Activated naive CD8-positive, alpha-beta T cell treated with anti-CD3 and anti-CD28 coated beads for 36 hours (primary cell): ENCODE results near the gene EPHA10. TPM values are rescaled to one million over a fixed set of nuclear protein-coding genes. Genes with fewer than 3 reads are reported as not detected.

Source experiments
- DNase-seq: peaks from one replicate; pipeline ENCODE4 v3.0.0; 2021
- H3K27ac Mint-ChIP-seq: one replicate; pipeline ENCODE4 v1.8.0; 2022; ENCODE audit warnings: mild to moderate bottlenecking, moderate library complexity, mixed read lengths
- H3K27me3 Mint-ChIP-seq: one replicate; pipeline ENCODE4 v1.8.0; 2022; ENCODE audit warnings: mild to moderate bottlenecking, mixed read lengths
- H3K36me3 Mint-ChIP-seq: one replicate; pipeline ENCODE4 v1.8.0; 2021; ENCODE audit warnings: mild to moderate bottlenecking, mixed read lengths
- H3K4me1 Mint-ChIP-seq: one replicate; pipeline ENCODE4 v1.8.0; 2021; ENCODE audit warnings: mixed read lengths
- H3K4me3 Mint-ChIP-seq: one replicate; pipeline ENCODE4 v1.8.0; 2022; ENCODE audit warnings: mild to moderate bottlenecking, moderate library complexity, mixed read lengths
- H3K9me3 Mint-ChIP-seq: one replicate; pipeline ENCODE4 v1.8.0; 2022; ENCODE audit warnings: mixed read lengths
- total RNA-seq, 2 experiments: library from RNA; stranded (reverse); gene quantifications; one replicate each; pipeline ENCODE4 v1.2.3, GENCODE V29; 2021

The EPHA10 gene
- total RNA-seq, 2 experiments from 2014 or later = not detected

DNA sequence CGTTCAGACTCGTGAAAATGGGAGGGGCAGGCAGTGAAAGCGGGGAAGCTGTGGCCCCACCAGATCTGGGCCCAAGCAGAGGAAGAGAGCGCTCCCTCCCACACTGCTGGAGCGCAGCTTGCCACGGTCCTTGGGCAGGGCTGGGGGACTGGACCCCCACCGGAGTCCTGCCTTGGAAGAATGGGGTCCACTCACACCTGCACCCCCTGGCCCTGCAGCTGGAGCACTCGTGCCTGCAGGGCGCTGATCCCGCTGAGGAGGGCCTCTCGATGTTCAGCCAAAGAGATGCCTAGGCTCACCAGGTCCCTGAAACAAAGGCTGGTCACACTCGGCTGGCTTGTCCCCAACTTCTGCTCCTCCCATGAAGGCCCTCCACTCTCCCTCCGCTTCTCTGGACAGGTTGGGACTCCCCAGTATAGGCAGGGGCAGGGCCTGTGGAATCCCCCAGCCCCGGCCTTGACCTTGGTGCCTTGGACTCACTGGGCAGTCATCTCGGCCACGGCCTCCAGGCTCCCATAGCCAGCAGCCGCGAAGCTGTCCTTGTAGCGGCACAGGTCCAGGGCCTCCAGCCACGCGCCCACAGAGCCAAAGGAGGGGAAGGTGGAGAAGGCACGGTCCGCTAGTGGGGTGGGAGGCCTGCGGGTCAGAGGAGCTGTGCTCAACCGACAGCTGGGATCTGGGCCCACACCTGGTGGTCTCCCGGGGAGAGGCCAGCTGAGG lies 46.6 kb downstream of the EPHA10 start:
- Mint-ChIP-seq H3K27ac (no peak overlapping the region), H3K36me3 (no peaks in the 10 kb centered on the region), H3K27me3 (no peaks in the 10 kb centered on the region), H3K4me1 (no peaks in the 10 kb centered on the region), H3K4me3 (no peak overlapping the region), H3K9me3 (no peaks in the 10 kb centered on the region)
- DNase-seq = no peak

DNA sequence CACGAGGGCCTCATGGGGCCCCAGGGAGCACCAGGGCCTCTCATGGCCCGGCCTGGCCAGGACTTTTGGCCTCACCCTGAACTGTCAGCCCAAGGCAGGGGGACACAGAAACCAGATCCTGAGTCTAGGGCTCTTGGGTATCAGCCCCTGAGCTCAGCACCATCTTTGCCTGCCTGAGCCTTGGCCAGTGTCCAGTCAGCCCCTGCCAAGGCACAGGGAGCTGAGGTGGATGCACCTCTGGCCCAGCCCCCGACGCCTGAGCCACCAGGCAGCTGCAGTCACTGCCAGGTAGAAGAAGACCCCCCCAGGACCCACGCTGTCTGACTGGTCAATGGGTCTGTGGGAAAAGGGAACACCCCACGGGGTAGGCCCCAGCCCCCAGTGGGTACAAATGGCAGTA lies 47.3 kb downstream of the EPHA10 start:
- Mint-ChIP-seq H3K36me3 (no peaks in the 10 kb centered on the region), H3K9me3 (no peaks in the 10 kb centered on the region), H3K27me3 (no peaks in the 10 kb centered on the region), H3K27ac (no peak overlapping the region), H3K4me3 (no peak overlapping the region), H3K4me1 (no peaks in the 10 kb centered on the region)
- DNase-seq = no peak

GRCh38 chr1:37716321-37716720 lies 48.6 kb downstream of the EPHA10 start:
- H3K36me3 Mint-ChIP-seq = peaks cover 4% of the 10 kb centered on the region
- no peak overlapping the region for H3K27ac Mint-ChIP-seq
- H3K4me3 Mint-ChIP-seq = no peak overlapping the region
- H3K9me3 Mint-ChIP-seq = no peaks in the 10 kb centered on the region
- no peaks in the 10 kb centered on the region for H3K4me1 Mint-ChIP-seq
- DNase-seq = no peak
- H3K27me3 Mint-ChIP-seq = no peaks in the 10 kb centered on the region

DNA sequence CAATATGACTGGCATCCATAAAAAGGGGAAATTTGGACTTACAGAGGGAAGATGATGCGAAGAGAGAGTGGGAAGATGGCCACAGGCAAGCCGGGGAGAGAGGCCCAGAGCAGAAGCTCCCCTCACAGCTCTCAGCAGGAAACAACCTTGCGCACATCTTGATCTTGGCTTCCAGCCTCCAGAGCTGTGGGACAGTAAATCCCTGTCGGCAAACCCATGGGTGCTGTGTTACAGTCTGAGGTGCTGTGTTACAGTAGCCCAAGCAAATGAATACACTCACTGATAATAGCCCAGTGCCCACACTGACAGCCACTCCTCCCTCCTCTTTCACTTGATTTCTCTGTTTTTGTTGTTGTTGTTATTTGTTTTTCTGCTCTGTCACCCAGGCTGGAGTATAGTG lies 50.2 kb downstream of the EPHA10 start:
- peaks cover 5% of the 10 kb centered on the region for H3K36me3 Mint-ChIP-seq
- no peak overlapping the region for H3K4me3 Mint-ChIP-seq
- no peaks in the 10 kb centered on the region for H3K4me1 Mint-ChIP-seq
- DNase-seq = no peak
- no peak overlapping the region for H3K27ac Mint-ChIP-seq
- H3K9me3 Mint-ChIP-seq = no peaks in the 10 kb centered on the region
- H3K27me3 Mint-ChIP-seq = no peaks in the 10 kb centered on the region

- H3K4me3 Mint-ChIP-seq = no peak overlapping the region
- peaks cover 10% of the 10 kb centered on the region for H3K36me3 Mint-ChIP-seq
- H3K27ac Mint-ChIP-seq = no peak overlapping the region
- H3K9me3 Mint-ChIP-seq = no peaks in the 10 kb centered on the region
- H3K4me1 Mint-ChIP-seq = no peaks in the 10 kb centered on the region
- no peak for DNase-seq
- H3K27me3 Mint-ChIP-seq = no peaks in the 10 kb centered on the region
These were observed 50.7 kb downstream of the EPHA10 start for GRCh38 chr1:37714226-37714625.

- Mint-ChIP-seq H3K9me3 (no peaks in the 10 kb centered on the region), H3K27ac (no peak overlapping the region), H3K4me1 (no peaks in the 10 kb centered on the region), H3K27me3 (no peaks in the 10 kb centered on the region), H3K4me3 (no peak overlapping the region), H3K36me3 (peaks cover 35% of the 10 kb centered on the region)
- no peak for DNase-seq
These were observed 56.4 kb downstream of the EPHA10 start for GRCh38 chr1:37708471-37708870.

GRCh38 chr1:37705399-37705798 lies 59.5 kb downstream of the EPHA10 start:
- no peaks in the 10 kb centered on the region for H3K9me3 Mint-ChIP-seq
- no peaks in the 10 kb centered on the region for H3K4me1 Mint-ChIP-seq
- no peak for DNase-seq
- no peak overlapping the region for H3K4me3 Mint-ChIP-seq
- H3K27me3 Mint-ChIP-seq = no peaks in the 10 kb centered on the region
- H3K27ac Mint-ChIP-seq = no peak overlapping the region
- H3K36me3 Mint-ChIP-seq = peaks cover 48% of the 10 kb centered on the region

DNA sequence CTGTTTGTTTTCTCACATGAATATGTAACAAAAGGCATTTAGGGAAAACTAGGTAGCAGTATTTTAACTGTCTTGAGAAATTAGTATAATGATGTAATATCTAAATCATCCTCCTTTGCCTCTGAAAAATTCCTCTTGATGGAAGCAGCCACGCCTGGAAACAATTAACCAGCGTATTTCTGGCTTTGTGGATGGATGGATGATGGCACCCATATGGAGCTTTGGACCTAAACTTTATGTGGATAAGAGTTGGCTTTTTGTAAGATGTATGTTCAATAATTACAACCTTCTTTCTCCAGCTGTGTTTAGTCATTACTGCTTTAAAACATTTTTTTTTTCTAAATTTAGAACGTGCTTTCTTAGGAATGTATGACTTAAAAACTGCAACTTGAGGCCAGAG lies 60.0 kb downstream of the EPHA10 start:
- Mint-ChIP-seq H3K27ac (no peak overlapping the region), H3K4me3 (no peak overlapping the region), H3K27me3 (no peaks in the 10 kb centered on the region)

DNA sequence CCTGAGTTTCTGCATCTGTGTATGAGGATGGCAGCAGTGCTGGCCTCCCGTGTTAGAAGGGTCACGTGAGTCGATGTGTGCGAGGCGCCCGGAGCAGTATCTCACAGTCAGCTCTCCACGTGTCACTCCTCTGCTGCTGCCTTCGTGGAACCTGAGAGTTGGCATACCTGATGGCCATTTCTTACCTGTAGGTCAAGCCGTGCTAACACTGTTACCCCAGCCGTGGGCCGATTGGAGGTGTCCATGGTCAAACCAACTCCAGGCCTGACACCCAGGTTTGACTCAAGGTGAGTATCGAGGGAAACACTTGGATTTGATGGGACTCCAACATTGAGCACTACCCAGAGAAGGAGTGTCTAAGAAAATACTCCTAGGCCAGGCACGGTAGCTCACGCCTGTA lies 61.9 kb downstream of the EPHA10 start:
- peaks cover 47% of the 10 kb centered on the region for H3K36me3 Mint-ChIP-seq
- peaks cover 3% of the 10 kb centered on the region for H3K4me1 Mint-ChIP-seq
- H3K9me3 Mint-ChIP-seq = no peaks in the 10 kb centered on the region
- H3K27ac Mint-ChIP-seq = no peak overlapping the region
- no peak for DNase-seq
- H3K27me3 Mint-ChIP-seq = no peaks in the 10 kb centered on the region
- H3K4me3 Mint-ChIP-seq = no peak overlapping the region

More for the DNA sequence above, 60.0 kb downstream of the EPHA10 start:
- no peaks in the 10 kb centered on the region for H3K4me1 Mint-ChIP-seq
- no peaks in the 10 kb centered on the region for H3K9me3 Mint-ChIP-seq
- DNase-seq = no peak
- peaks cover 52% of the 10 kb centered on the region for H3K36me3 Mint-ChIP-seq

DNA sequence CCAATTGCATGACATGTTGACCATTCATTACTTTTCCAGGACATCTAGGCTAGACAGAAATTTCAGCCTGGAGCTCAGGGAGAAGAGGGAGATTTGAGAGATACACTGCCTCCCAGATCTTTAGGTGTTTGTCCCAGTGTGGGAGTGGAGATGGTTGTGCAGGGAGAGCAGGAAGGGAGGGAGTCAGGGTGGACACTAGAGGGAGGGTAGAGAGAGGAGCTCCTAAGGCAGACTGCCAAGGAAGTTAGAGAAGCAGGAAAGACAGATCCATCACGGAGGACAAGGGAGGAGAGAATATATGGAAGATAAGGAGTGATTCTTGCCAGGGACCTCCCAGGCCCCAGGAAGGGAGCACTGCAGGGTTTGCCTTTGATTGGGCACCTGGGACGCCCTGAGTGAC lies 63.9 kb downstream of the EPHA10 start:
- H3K36me3 Mint-ChIP-seq = peaks cover 45% of the 10 kb centered on the region
- no peak overlapping the region for H3K4me3 Mint-ChIP-seq
- no peaks in the 10 kb centered on the region for H3K9me3 Mint-ChIP-seq
- no peaks in the 10 kb centered on the region for H3K27me3 Mint-ChIP-seq
- no peak overlapping the region for H3K27ac Mint-ChIP-seq
- peaks cover 7% of the 10 kb centered on the region for H3K4me1 Mint-ChIP-seq
- no peak for DNase-seq

DNA sequence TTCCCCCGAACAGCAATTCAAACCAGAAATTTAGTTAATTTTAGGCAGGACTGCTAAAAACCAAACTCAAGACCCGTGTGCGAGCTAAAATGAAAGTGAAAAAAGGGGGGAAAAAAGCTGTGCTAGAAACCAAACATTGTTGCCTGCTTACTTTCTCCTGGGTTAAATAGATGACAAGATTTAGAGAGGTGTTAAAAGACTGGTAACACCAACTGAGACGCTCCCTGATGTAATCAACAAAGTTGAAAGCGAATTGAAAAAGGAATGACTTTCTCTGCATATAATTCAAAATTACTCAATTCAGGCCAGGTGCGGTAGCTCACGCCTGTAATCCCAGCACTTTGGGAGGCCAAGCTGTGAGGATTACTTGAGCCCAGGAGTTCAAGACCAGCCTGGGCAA lies 65.8 kb downstream of the EPHA10 start:
- Mint-ChIP-seq H3K9me3 (no peaks in the 10 kb centered on the region), H3K4me1 (peaks cover 8% of the 10 kb centered on the region), H3K4me3 (no peak overlapping the region), H3K27ac (no peak overlapping the region), H3K36me3 (peaks cover 49% of the 10 kb centered on the region), H3K27me3 (no peaks in the 10 kb centered on the region)
- DNase-seq = no peak

DNA sequence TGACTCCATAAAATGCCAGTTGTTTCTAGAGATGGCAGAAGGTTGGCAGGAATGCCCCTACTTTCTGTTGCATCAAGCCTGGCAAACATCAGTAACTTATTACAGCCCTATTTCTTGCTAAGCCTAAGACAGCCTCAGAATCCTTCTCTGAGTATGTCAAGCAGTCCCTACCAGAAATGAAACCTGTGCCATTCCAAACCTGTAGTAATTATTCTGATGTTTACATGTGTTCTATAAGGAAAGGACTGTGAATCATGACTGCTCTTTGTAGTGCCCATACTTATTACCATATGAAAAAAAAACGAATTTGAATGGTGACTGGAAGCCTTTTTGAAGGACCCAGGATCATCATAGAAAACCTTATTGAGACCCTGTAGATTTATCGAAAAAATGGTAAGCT lies 67.2 kb downstream of the EPHA10 start:
- no peak for DNase-seq
- no peaks in the 10 kb centered on the region for H3K9me3 Mint-ChIP-seq

DNA sequence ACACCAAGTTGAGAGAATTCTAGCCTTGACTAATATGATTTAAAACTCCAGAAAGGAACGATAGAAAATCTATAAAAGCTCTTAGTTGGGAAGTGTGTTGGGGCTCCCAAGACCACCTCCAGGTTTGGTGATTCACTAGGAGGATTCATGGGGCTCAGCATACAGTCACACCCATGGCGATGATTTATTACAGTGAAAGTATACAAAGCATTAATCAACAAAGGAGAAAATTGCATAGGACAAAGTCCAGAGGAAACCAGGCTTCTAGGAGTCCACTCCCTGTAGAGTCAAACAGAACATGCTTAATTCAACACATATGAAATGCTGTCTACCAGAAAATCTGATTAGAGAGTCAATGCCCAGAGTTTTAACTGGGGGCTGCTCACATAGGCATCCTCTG lies 67.8 kb downstream of the EPHA10 start:
- no peaks in the 10 kb centered on the region for H3K9me3 Mint-ChIP-seq
- peaks cover 42% of the 10 kb centered on the region for H3K36me3 Mint-ChIP-seq
- H3K27ac Mint-ChIP-seq = no peak overlapping the region
- no peak for DNase-seq
- H3K27me3 Mint-ChIP-seq = no peaks in the 10 kb centered on the region
- H3K4me3 Mint-ChIP-seq = no peak overlapping the region
- H3K4me1 Mint-ChIP-seq = peaks cover 9% of the 10 kb centered on the region

More for the DNA sequence above, 67.2 kb downstream of the EPHA10 start:
- Mint-ChIP-seq H3K36me3 (peaks cover 44% of the 10 kb centered on the region), H3K4me3 (no peak overlapping the region), H3K4me1 (peaks cover 9% of the 10 kb centered on the region), H3K27ac (no peak overlapping the region), H3K27me3 (no peaks in the 10 kb centered on the region)

GRCh38 chr1:37692834-37693175 lies 72.1 kb downstream of the EPHA10 start:
- DNase-seq = no peak
- Mint-ChIP-seq H3K4me3 (peak overlapping the region; percentile 96), H3K36me3 (peaks cover 32% of the 10 kb centered on the region), H3K4me1 (peaks cover 30% of the 10 kb centered on the region), H3K9me3 (no peaks in the 10 kb centered on the region), H3K27me3 (no peaks in the 10 kb centered on the region), H3K27ac (peak overlapping the region; percentile 90)

DNA sequence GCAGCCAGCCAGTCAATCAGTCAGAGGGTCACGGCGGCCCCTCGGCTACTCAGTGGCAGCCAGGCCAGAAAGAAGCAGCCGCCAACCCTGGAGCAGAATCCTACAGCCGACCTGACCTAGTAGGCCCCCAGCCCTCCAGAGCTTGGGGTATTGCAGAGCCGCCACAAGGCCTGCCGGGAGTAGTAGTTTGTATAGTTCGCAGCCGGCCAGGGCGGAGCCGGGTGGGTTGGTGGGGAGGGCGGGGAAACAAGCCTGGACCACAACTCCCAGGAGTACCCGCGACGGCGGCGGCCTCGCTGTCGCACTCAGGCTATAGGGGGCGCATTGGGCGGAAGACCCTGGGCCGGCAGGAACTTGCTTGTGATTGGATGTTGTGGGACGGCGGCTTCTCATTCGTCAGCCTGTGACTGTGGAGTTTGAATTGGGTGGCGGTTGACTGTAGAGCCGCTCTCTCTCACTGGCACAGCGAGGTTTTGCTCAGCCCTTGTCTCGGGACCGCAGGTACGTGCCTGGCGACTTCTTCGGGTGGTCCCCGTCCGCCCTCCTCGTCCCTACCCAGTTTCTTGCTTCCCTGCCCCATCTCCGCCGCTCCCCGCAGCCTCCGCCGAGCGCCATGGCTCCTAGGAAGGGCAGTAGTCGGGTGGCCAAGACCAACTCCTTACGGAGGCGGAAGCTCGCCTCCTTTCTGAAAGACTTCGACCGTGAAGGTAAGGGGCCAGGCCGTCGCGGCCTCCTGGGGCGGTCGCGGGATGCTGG lies 72.7 kb downstream of the EPHA10 start, which contains the start of gene CDCA8:
Gene CDCA8, plus strand, starts transcription at position 439 of the 756 bp plus-strand sequence. Its CDS starts 175 bp downstream, at position 614.
- H3K4me1 Mint-ChIP-seq = peaks cover 31% of the 10 kb centered on the region
- peak; percentile 99 for DNase-seq
- H3K9me3 Mint-ChIP-seq = no peaks in the 10 kb centered on the region
- peaks cover 33% of the 10 kb centered on the region for H3K36me3 Mint-ChIP-seq
- peak within 1 kb of the TSS; percentile 96 for H3K4me3 Mint-ChIP-seq
- no peaks in the 10 kb centered on the region for H3K27me3 Mint-ChIP-seq
- H3K27ac Mint-ChIP-seq = peak within 1 kb of the TSS; percentile 94
